NB4 (cell line): ENCODE measurements around the gene GALNT2.

Source experiments
- MAX ChIP-seq: IDR thresholded peaks from 2 replicates; pipeline ENCODE4 v1.6.1; 2011; ENCODE audit warnings: low read depth, low read length
- MYC ChIP-seq: IDR thresholded peaks from 2 replicates; pipeline ENCODE4 v1.6.1; 2011; ENCODE audit warnings: low read depth, low read length
- POLR2A ChIP-seq: IDR thresholded peaks from 2 replicates; pipeline ENCODE4 v1.6.1; 2011; ENCODE audit warnings: mild to moderate bottlenecking; ENCODE audit not compliant: insufficient read length; ENCODE audit errors: extremely low read depth
- TF ChIP-seq, protein P1 (sequence below): IDR thresholded peaks from one replicate; pipeline ENCODE4 v1.5.1; 2012; ENCODE audit warnings: low read depth, low read length

GRCh38 chr1:230165536-230165935 lies 98.5 kb downstream of the GALNT2 start:
- TF ChIP-seq MAX (no peak), MYC (no peak), POLR2A (no peak)
- TF ChIP-seq, protein P1, sequence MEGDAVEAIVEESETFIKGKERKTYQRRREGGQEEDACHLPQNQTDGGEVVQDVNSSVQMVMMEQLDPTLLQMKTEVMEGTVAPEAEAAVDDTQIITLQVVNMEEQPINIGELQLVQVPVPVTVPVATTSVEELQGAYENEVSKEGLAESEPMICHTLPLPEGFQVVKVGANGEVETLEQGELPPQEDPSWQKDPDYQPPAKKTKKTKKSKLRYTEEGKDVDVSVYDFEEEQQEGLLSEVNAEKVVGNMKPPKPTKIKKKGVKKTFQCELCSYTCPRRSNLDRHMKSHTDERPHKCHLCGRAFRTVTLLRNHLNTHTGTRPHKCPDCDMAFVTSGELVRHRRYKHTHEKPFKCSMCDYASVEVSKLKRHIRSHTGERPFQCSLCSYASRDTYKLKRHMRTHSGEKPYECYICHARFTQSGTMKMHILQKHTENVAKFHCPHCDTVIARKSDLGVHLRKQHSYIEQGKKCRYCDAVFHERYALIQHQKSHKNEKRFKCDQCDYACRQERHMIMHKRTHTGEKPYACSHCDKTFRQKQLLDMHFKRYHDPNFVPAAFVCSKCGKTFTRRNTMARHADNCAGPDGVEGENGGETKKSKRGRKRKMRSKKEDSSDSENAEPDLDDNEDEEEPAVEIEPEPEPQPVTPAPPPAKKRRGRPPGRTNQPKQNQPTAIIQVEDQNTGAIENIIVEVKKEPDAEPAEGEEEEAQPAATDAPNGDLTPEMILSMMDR: no peak
